Keratinocyte (primary cell): ENCODE measurements around the gene TXK.

Experiments
- CTCF ChIP-seq, 3 experiments: IDR thresholded peaks in 1 of 3; conservative IDR thresholded peaks in 1 of 3; optimal IDR thresholded peaks in 1 of 3; 2 replicates in 2 of 3; 3 replicates in 1 of 3; pipeline versions ENCODE3 to v1.5.1; 2011; ENCODE audit warnings: low read length in 3 of 3, mild to moderate bottlenecking in 3 of 3, moderate library complexity in 2 of 3, control low read depth in 1 of 3, inconsistent platforms in 1 of 3; ENCODE audit not compliant: insufficient read depth in 2 of 3; ENCODE audit errors: extremely low read depth in 1 of 3
- EZH2 ChIP-seq: IDR thresholded peaks from one replicate; pipeline ENCODE4 v1.6.1; 2012; ENCODE audit warnings: inconsistent platforms, mild to moderate bottlenecking, low read length, moderate library complexity

DNA sequence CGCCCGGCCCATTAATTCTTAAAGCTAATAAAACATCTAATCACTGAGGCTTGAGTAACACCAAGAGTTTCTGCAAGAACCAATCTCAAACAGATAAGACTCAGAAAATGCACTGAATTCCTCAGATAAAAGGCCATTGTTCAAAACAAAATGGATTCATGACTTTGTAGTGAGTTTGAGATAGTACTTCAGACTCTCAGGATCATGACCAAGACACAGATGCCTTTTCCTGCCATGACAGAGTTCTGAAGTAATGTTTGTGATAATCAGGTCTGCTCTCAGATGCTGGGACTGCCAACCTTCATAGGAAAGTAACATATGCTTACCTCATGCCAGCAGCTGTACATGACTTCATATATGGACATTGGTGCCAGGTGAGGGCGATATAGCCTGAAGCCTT is 62.9 kb downstream of the TXK start:
- peak in 1 of 3 experiments; percentile 19 for TF ChIP-seq CTCF (optimal IDR thresholded peaks at IDR 0.05 in 1 of 3, IDR thresholded peaks at IDR 0.05 in 1 of 3, conservative IDR thresholded peaks at IDR 0.05 in 1 of 3; ENCODE audit: extremely low read depth in 1 of 3, insufficient read depth in 2 of 3, low read length in 3 of 3)
- TF ChIP-seq EZH2: no peak
